RWPE2 (cell line): Measurements from ENCODE around the gene COP1.

ENCODE experiments used
- ATAC-seq: fragments of 200-7000 bp; cut with Tn5 transposase; 3 replicates; pipeline ENCODE4 v1.9.1; 2021; ENCODE audit warnings: low read depth
- DNase-seq: peaks from one replicate; pipeline ENCODE4 v3.0.0-alpha.2; 2020; ENCODE audit warnings: low spot score
- H3K27ac ChIP-seq: fragments of 450-650 bp; 2 replicates; pipeline ENCODE4 v1.5.1; 2017; ENCODE audit warnings: mild to moderate bottlenecking; ENCODE audit not compliant: poor library complexity, severe bottlenecking
- H3K27me3 ChIP-seq: fragments of 250-450 bp; sonication (Bioruptor Pico); 2 replicates; pipeline ENCODE4 v1.5.1; 2021; ENCODE audit warnings: mild to moderate bottlenecking, moderate library complexity; ENCODE audit not compliant: insufficient read depth, poor library complexity, severe bottlenecking
- H3K36me3 ChIP-seq: fragments of 250-450 bp; sonication (Bioruptor Pico); 2 replicates; pipeline ENCODE4 v1.5.1; 2020; ENCODE audit warnings: low read depth, mild to moderate bottlenecking, moderate library complexity
- H3K4me1 ChIP-seq: fragments of 250-450 bp; sonication (Bioruptor Pico); 2 replicates; pipeline ENCODE4 v1.5.1; 2021; ENCODE audit warnings: mild to moderate bottlenecking, moderate library complexity; ENCODE audit not compliant: insufficient read depth, poor library complexity, severe bottlenecking
- H3K4me3 ChIP-seq: fragments of 250-450 bp; sonication (Bioruptor Pico); 2 replicates; pipeline ENCODE4 v1.5.1; 2021; ENCODE audit warnings: mild to moderate bottlenecking, moderate library complexity; ENCODE audit not compliant: severe bottlenecking
- H3K9me3 ChIP-seq: fragments of 250-450 bp; sonication (Bioruptor Pico); 2 replicates; pipeline ENCODE4 v1.5.1; 2021; ENCODE audit warnings: mild to moderate bottlenecking, moderate library complexity; ENCODE audit not compliant: severe bottlenecking
- TF ChIP-seq, protein P1 (sequence below): fragments of 450-650 bp; IDR thresholded peaks from one replicate; pipeline ENCODE4 v1.5.1; 2017; ENCODE audit warnings: mild to moderate bottlenecking, moderate library complexity; ENCODE audit not compliant: poor library complexity, severe bottlenecking

The COP1 gene

DNA sequence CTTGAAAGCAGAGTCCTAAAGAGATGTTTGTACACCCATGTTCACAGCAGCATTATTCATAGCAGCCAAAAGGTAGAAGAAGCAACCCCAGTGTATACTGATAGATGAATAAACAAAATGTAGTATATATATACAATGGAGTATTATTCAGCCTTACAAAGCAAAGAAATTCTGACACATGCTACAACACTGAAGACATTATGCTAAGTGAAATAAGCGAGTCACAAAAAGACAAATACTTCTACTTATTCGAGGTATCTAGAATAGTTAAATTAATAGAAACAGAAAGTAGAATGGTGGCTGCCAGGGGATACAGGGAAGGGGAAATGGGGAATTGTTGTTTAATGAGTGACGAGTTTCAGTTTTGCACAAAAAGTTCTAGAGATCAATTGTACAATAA lies 23.5 kb downstream of the COP1 start:
- no peak for DNase-seq
- Histone ChIP-seq H3K27ac (no peak overlapping the region), H3K27me3 (no peaks in the 10 kb centered on the region), H3K9me3 (no peaks in the 10 kb centered on the region), H3K4me3 (no peak overlapping the region), H3K4me1 (no peaks in the 10 kb centered on the region), H3K36me3 (peaks cover 25% of the 10 kb centered on the region; the same call in 1 of the 2 replicates)
- TF ChIP-seq, protein P1, sequence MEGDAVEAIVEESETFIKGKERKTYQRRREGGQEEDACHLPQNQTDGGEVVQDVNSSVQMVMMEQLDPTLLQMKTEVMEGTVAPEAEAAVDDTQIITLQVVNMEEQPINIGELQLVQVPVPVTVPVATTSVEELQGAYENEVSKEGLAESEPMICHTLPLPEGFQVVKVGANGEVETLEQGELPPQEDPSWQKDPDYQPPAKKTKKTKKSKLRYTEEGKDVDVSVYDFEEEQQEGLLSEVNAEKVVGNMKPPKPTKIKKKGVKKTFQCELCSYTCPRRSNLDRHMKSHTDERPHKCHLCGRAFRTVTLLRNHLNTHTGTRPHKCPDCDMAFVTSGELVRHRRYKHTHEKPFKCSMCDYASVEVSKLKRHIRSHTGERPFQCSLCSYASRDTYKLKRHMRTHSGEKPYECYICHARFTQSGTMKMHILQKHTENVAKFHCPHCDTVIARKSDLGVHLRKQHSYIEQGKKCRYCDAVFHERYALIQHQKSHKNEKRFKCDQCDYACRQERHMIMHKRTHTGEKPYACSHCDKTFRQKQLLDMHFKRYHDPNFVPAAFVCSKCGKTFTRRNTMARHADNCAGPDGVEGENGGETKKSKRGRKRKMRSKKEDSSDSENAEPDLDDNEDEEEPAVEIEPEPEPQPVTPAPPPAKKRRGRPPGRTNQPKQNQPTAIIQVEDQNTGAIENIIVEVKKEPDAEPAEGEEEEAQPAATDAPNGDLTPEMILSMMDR: no peak
- ATAC-seq: no peak

DNA sequence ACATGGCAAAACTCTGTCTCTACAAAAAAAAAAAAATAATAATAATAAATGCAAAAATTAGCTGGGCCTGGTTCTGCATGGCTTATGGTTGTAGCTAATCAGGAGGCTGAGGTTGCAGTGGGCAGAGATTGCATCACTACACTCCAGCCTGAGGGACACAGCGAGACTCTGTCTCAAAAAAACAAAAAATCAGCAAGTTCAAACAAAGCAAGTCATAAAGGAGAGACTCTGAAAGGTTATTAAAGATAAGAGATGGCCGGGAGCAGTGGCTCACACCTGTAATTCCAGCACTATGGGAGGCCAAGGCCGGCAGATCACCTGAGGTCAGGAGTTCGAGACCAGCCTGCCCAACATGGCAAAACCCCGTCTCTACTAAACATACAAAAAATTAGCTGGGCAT lies 28.8 kb downstream of the COP1 start:
- no peak for ATAC-seq
- peaks cover 39% of the 10 kb centered on the region for H3K36me3 ChIP-seq

DNA sequence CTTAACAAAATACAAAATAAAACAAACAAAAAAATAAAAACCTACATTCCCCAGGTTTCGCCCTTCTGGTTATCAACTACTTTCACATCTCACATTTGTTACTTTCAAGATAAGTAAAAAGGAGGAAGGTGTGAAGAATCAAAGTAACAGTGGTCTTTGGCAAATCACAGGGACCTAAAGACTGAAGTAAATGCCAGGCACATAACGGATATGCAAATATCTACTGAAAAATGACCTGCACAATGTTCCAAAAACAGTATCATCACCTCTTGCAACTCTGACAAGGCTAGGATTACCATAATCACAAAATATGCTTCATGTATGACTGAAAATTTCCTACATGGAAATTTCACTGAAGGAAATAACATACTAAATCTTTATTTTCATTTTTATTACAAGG lies 29.3 kb downstream of the COP1 start:
- TF ChIP-seq, protein P1: no peak
- ATAC-seq (no peak), DNase-seq (no peak)
- Histone ChIP-seq H3K27ac (no peak overlapping the region), H3K9me3 (no peaks in the 10 kb centered on the region), H3K27me3 (no peaks in the 10 kb centered on the region), H3K4me1 (no peaks in the 10 kb centered on the region), H3K4me3 (no peak overlapping the region), H3K36me3 (peaks cover 38% of the 10 kb centered on the region)

More for the DNA sequence above, 28.8 kb downstream of the COP1 start:
- Histone ChIP-seq H3K9me3 (no peaks in the 10 kb centered on the region), H3K4me3 (no peak overlapping the region), H3K27me3 (no peaks in the 10 kb centered on the region), H3K4me1 (no peaks in the 10 kb centered on the region), H3K27ac (no peak overlapping the region)
- TF ChIP-seq, protein P1: no peak
- DNase-seq: no peak

DNA sequence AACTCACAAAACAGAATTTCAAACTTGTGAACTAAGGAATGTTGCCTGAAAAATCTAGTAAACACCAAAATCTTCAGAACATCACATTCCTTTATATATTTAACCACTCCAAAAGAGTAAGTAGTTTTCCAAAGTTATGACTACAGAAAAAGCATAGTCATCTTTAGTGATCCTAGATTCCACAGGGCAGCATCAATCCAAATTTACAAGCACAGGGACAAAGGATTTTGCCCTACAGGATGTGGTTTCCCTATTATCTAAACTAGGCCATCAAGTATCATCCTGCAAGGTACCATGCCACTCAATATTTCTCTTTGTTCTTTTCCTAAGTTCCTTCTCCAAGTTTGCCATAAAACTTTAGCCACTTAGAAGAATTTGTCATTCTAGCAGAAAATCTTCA lies 33.0 kb downstream of the COP1 start:
- no peaks in the 10 kb centered on the region for H3K27me3 ChIP-seq
- ATAC-seq (no peak), DNase-seq (no peak)
- TF ChIP-seq, protein P1: no peak
- H3K27ac ChIP-seq: no peak overlapping the region
- H3K4me1 ChIP-seq: no peaks in the 10 kb centered on the region
- H3K9me3 ChIP-seq: no peaks in the 10 kb centered on the region
- H3K4me3 ChIP-seq: no peak overlapping the region
- peaks cover 32% of the 10 kb centered on the region for H3K36me3 ChIP-seq

DNA sequence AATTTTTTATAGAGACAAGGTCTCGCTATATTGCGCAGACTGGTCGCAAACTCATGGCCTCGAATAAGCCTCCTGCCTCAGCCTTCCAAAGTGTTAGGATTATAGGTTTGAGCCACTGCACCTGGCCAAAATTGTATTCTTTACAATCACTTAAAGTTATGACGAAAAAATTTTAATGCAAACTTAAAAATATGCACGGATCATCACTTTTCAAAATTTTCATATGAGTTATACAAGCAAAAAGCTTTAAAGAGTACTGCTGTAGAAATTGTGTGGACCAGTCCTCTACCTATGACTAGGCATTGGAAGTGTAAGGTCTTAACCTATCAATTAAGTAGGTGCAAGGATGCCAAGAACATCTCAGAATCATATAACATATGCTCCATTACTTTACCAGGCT lies 34.9 kb downstream of the COP1 start:
- no peak for ATAC-seq
- H3K4me1 ChIP-seq: no peaks in the 10 kb centered on the region
- H3K36me3 ChIP-seq: peaks cover 27% of the 10 kb centered on the region

More for the DNA sequence above, 34.9 kb downstream of the COP1 start:
- no peaks in the 10 kb centered on the region for H3K9me3 ChIP-seq
- no peak for DNase-seq
- H3K4me3 ChIP-seq: no peak overlapping the region
- TF ChIP-seq, protein P1: no peak
- no peaks in the 10 kb centered on the region for H3K27me3 ChIP-seq
- no peak overlapping the region for H3K27ac ChIP-seq
